Rectal smooth muscle tissue (tissue), 1 donor: Measurements from ENCODE around the gene HYLS1.
"Not testable (repeated sequence)": the region's sequence is repeated elsewhere in the genome, so short reads cannot be mapped to it uniquely, and the experiment has no call there.

Experiments
- H3K27ac ChIP-seq: one replicate; pipeline ENCODE4 v1.7.0; 2013; ENCODE audit warnings: low read depth, low read length, inconsistent platforms
- H3K27me3 ChIP-seq: one replicate; pipeline ENCODE4 v1.7.0; 2013; ENCODE audit warnings: low read length; ENCODE audit not compliant: control insufficient read depth, insufficient read depth
- H3K36me3 ChIP-seq: one replicate; pipeline ENCODE4 v1.7.0; 2013; ENCODE audit warnings: low read length; ENCODE audit not compliant: control insufficient read depth, insufficient read depth
- H3K4me1 ChIP-seq: one replicate; pipeline ENCODE4 v1.7.0; 2013; ENCODE audit warnings: low read length; ENCODE audit not compliant: control insufficient read depth, insufficient read depth
- H3K4me3 ChIP-seq: one replicate; pipeline ENCODE4 v1.7.0; 2013; ENCODE audit warnings: low read length
- H3K9ac ChIP-seq: one replicate; pipeline ENCODE4 v1.7.0; 2013; ENCODE audit warnings: low read length

HYLS1 gene, protein sequence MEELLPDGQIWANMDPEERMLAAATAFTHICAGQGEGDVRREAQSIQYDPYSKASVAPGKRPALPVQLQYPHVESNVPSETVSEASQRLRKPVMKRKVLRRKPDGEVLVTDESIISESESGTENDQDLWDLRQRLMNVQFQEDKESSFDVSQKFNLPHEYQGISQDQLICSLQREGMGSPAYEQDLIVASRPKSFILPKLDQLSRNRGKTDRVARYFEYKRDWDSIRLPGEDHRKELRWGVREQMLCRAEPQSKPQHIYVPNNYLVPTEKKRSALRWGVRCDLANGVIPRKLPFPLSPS

DNA sequence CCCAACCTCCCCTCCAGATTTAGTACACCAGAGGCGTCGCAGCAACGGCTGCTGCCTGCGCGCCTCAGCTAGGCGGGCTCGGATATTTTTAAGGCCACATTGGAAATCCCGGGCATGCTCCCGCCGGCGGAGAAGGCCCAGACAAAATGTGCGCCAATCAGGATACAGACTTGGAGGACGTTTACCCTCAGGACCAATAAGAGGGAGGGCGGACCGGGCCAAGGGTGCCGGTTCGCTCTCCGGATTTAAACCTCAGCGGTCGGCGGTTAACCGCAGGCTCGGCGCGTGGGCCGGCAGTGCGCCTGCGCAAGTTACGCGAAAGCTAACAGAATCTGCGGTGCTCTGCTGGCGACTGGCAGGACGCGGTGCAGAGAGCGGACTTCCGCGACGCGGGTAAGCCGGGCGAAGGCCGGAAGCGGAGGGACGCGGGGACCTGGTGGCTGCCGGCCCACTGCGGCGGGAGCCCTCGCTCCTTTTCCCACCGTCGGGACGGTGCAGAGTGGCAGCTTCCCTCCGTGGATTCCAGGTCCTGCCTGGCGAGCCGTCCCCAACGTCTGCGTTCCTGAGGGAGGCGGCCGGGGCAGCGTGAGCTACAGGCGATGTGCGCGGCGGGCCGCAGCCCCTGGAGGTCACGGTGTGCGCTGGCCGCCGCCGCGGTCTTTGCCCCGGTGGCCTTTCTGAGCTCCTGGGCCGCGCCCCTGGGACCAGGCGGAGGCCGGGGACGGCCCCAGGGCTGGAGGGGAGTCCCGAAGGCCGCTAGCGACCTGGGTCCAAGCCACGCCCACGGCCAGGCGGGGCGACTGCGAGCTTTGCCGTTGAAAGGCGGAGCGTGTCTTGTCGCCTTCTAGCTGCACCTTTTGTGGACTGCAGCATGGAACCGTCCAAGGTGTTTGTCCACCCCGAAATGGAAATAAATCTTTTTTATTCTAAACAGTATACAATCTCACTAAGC is at the start of gene HYLS1:
HYLS1 (plus strand) TSS at position 296 of the 952 bp plus-strand sequence. CDS start 11,701 bp downstream, outside the sequence.
- Histone ChIP-seq H3K36me3 (no peaks in the 10 kb centered on the region), H3K27me3 (no peaks in the 10 kb centered on the region), H3K9ac (peak within 1 kb of the TSS; percentile 59), H3K4me1 (no peaks in the 10 kb centered on the region), H3K4me3 (peak within 1 kb of the TSS; percentile 97), H3K27ac (peak within 1 kb of the TSS; percentile 94)

GRCh38 chr11:125842321-125842948 is 45.0 kb upstream of the HYLS1 start:
- Histone ChIP-seq H3K27ac (no peak overlapping the region), H3K36me3 (no peaks in the 10 kb centered on the region), H3K4me3 (no peak overlapping the region), H3K9ac (no peak overlapping the region), H3K27me3 (no peaks in the 10 kb centered on the region), H3K4me1 (no peaks in the 10 kb centered on the region)

DNA sequence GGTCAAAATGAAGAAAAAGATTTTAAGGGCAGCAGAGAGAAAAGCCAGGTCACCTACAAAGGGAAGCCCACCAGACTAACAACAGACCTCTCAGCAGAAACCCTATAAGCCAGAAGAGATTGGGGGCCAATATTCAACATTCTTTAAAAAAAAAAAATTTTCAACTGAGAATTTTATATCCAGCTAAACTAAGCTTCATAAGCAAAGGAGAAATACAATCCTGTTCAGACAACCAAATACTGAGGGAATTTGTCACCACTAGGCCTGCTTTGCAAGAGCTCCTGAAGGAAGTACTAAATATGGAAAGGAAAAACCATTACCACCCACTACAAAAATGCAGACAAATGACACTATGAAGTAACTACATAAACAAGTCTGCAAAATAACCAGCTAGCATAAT is 41.3 kb upstream of the HYLS1 start:
- no peak overlapping the region for H3K9ac ChIP-seq
- H3K4me3 ChIP-seq = no peak overlapping the region
- H3K36me3 ChIP-seq = no peaks in the 10 kb centered on the region
- H3K27me3 ChIP-seq = no peaks in the 10 kb centered on the region
- H3K27ac ChIP-seq = no peak overlapping the region
- H3K4me1 ChIP-seq = no peaks in the 10 kb centered on the region

- not testable (repeated sequence) for H3K4me1 ChIP-seq, H3K27me3 ChIP-seq, H3K4me3 ChIP-seq, H3K9ac ChIP-seq, H3K27ac ChIP-seq, H3K36me3 ChIP-seq
Measured at GRCh38 chr11:125857670-125858069, 29.8 kb upstream of the HYLS1 start.

- H3K27me3 ChIP-seq, H3K9ac ChIP-seq, H3K4me1 ChIP-seq, H3K4me3 ChIP-seq, H3K36me3 ChIP-seq, H3K27ac ChIP-seq: not testable (repeated sequence)
Measured at GRCh38 chr11:125862786-125863185, 24.7 kb upstream of the HYLS1 start.

DNA sequence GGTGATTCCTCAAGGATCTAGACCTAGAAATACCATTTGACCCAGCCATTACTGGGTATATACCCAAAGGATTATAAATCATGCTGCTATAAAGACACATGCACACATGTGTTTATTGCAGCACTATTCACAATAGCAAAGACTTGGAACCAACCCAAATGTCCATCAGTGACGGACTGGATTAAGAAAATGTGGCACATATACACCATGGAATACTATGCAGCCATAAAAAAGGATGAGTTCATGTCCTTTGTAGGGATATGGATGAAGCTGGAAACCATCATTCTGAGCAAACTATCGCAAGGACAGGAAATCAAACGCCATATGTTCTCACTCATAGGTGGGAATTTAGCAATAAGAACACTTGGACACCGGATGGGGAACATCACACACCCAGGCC is 22.1 kb upstream of the HYLS1 start:
- not testable (repeated sequence) for H3K27me3 ChIP-seq, H3K9ac ChIP-seq, H3K4me3 ChIP-seq, H3K36me3 ChIP-seq, H3K4me1 ChIP-seq, H3K27ac ChIP-seq

DNA sequence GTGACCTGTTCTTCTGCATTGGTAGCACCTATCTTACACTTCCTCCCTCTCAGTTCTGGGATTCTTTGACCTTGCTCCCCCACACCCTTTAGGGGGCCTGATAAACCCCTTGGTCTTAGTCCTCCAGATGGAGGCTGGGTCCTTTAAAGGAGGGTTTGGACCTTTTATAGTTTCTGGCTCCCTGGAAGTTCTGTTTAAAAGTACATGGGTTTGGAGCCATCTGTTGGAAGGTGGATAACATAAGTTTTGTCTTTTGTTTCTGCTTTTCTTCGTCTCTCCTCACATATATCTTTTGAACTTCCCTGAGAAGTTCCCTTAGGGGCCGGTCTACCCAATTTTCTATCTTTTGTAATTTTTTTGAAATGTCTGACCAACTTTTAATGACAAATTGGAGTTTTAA is 17.9 kb upstream of the HYLS1 start:
- Histone ChIP-seq H3K27me3 (no peaks in the 10 kb centered on the region), H3K27ac (no peak overlapping the region), H3K4me1 (no peaks in the 10 kb centered on the region), H3K4me3 (no peak overlapping the region), H3K9ac (no peak overlapping the region), H3K36me3 (no peaks in the 10 kb centered on the region)

GRCh38 chr11:125871391-125872137 is 15.9 kb upstream of the HYLS1 start:
- Histone ChIP-seq H3K9ac (no peak overlapping the region), H3K4me3 (no peak overlapping the region), H3K36me3 (no peaks in the 10 kb centered on the region), H3K27ac (no peak overlapping the region), H3K4me1 (no peaks in the 10 kb centered on the region), H3K27me3 (no peaks in the 10 kb centered on the region)

GRCh38 chr11:125872138-125872491 is 15.4 kb upstream of the HYLS1 start:
- Histone ChIP-seq H3K9ac (no peak overlapping the region), H3K4me3 (no peak overlapping the region), H3K27me3 (no peaks in the 10 kb centered on the region), H3K36me3 (no peaks in the 10 kb centered on the region), H3K4me1 (no peaks in the 10 kb centered on the region), H3K27ac (no peak overlapping the region)

DNA sequence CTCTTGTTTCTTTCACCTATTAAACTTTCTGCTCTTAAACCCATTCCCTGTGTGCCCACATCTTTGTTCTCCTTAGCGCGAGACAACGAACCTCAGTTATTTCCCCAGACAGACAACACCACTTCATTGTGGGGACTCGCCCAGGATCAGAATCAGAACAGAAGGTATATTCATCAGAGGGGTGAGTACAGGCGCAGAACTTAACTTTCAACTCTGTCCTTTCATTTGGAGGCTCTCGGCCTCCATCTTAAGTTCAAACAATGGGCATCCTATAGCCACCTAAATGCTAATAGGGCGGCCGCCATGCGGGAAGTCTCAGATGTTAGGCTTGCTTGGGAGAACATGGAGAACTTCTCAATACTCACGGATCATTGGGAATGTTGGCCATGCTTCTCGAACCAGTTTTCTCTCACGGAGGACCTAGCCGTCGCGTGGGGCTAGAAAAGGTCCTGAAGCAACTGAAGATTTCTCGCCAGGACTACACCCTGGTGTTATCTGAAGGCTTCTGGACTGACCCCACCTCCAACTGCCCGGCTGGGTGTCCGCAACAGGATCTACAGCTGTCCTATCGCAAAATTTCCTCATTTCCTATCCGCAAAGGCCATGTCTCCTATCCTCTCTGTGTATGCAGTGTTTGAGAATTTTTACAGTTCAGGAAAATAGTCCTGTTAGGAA is 13.4 kb upstream of the HYLS1 start:
- Histone ChIP-seq H3K36me3 (no peaks in the 10 kb centered on the region), H3K27me3 (no peaks in the 10 kb centered on the region), H3K4me1 (no peaks in the 10 kb centered on the region), H3K9ac (no peak overlapping the region), H3K4me3 (no peak overlapping the region), H3K27ac (no peak overlapping the region)

DNA sequence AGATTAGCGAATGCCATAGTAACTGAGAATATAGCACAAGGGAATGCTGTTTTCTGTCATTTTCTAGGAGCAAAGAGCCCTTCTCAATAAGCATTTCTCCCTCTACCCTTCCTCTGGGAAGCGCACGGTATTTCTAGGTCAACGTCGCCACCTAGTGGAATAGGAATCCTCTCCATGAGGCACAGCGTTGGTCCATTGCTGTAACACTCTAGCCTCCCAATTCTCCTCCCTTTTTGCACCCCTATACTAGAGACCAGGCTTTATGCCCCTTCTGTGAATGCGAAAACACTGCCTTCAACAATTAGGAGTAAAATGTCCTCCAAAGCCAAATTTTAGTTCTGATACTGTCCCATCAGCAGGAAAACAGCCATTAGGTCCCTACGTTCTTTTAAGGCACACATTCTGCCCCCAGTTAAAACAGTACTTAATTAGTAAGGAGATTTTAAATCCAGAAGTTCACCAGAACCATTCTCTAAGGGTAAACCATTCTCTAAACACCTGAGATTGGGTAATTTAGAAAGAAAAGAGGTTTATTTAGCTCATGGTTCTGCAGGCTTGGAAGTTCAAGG is 12.8 kb upstream of the HYLS1 start:
- Histone ChIP-seq H3K9ac (no peak overlapping the region), H3K27me3 (no peaks in the 10 kb centered on the region), H3K4me1 (no peaks in the 10 kb centered on the region), H3K36me3 (no peaks in the 10 kb centered on the region), H3K4me3 (no peak overlapping the region), H3K27ac (no peak overlapping the region)
